Measurements from ENCODE around the gene SZT2. TPM values are rescaled to one million over a fixed set of nuclear protein-coding genes. Genes with fewer than 3 reads are reported as not detected.
"Not testable (repeated sequence)": the region's sequence is repeated elsewhere in the genome, so short reads cannot be mapped to it uniquely, and the experiment has no call there.

Gene SZT2
- total RNA-seq, 2 donors from 2014 or later: 34.8 to 50.5 TPM

DNA sequence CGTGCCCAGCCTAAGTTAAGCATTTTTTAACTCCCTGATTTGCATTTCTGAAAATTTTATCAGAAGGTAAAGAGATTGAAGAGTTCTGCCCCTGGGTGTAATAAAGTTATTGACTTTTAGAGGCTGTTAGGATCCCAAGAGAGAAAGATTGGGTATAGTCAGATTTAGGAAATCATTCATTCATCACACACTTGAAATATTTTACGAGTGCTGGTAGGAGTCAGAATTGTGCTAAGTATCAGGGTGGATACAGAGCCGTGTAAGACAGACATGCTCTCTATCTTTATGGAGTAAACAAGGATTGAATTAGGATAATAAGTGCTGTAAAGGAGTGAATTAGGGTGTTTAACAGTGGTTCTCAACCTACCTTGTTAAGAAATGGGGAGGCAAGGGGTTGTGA, 3.0 kb downstream of the SZT2 start:
- Histone ChIP-seq H3K9me3 (no peaks in the 10 kb centered on the region), H3K4me3 (no peak overlapping the region), H3K9ac (ENCODE audit: low read depth in 2 of 2, low read length in 2 of 2) (no peak overlapping the region), H3K27ac (no peak overlapping the region), H3K36me3 (no peaks in the 10 kb centered on the region), H3K27me3 (no peaks in the 10 kb centered on the region), H3K4me1 (peaks cover 10% of the 10 kb centered on the region)
- no peak for TF ChIP-seq CTCF (IDR thresholded peaks at IDR 0.05)
- no peak for DNase-seq
- intact Hi-C loops (cut with DNase I): no loop called here

- no peak for TF ChIP-seq CTCF (IDR thresholded peaks at IDR 0.05)
- Histone ChIP-seq H3K36me3 (no peaks in the 10 kb centered on the region), H3K4me1 (no peaks in the 10 kb centered on the region), H3K27me3 (no peaks in the 10 kb centered on the region), H3K4me3 (no peak overlapping the region), H3K27ac (no peak overlapping the region), H3K9ac (ENCODE audit: low read depth in 2 of 2, low read length in 2 of 2) (no peak overlapping the region), H3K9me3 (no peaks in the 10 kb centered on the region)
- no peak for DNase-seq
- intact Hi-C loops (cut with DNase I): no loop called here
Measured at GRCh38 chr1:43395523-43395922, 5.8 kb downstream of the SZT2 start.

- H3K27ac ChIP-seq: no peak overlapping the region
Measured at GRCh38 chr1:43396059-43396458, 6.4 kb downstream of the SZT2 start.

GRCh38 chr1:43398227-43398626, 8.5 kb downstream of the SZT2 start:
- Histone ChIP-seq H3K27ac (no peak overlapping the region), H3K4me3 (no peak overlapping the region), H3K4me1 (no peaks in the 10 kb centered on the region), H3K36me3 (no peaks in the 10 kb centered on the region), H3K27me3 (no peaks in the 10 kb centered on the region), H3K9me3 (no peaks in the 10 kb centered on the region), H3K9ac (ENCODE audit: low read depth in 2 of 2, low read length in 2 of 2) (no peak overlapping the region)
- intact Hi-C loops (cut with DNase I): no loop called here
- DNase-seq: no peak
- TF ChIP-seq CTCF (IDR thresholded peaks at IDR 0.05): no peak

More at GRCh38 chr1:43396059-43396458, 6.4 kb downstream of the SZT2 start:
- Histone ChIP-seq H3K4me3 (no peak overlapping the region), H3K9ac (ENCODE audit: low read depth in 2 of 2, low read length in 2 of 2) (no peak overlapping the region), H3K27me3 (no peaks in the 10 kb centered on the region), H3K9me3 (no peaks in the 10 kb centered on the region), H3K36me3 (no peaks in the 10 kb centered on the region), H3K4me1 (no peaks in the 10 kb centered on the region)
- TF ChIP-seq CTCF (IDR thresholded peaks at IDR 0.05): no peak
- DNase-seq: no peak
- intact Hi-C loops (cut with DNase I): no loop called here

- H3K9me3 ChIP-seq; H3K36me3 ChIP-seq; H3K4me1 ChIP-seq; DNase-seq; intact Hi-C loops (cut with DNase I); H3K9ac ChIP-seq (ENCODE audit: low read depth in 2 of 2, low read length in 2 of 2); H3K27ac ChIP-seq; H3K4me3 ChIP-seq; H3K27me3 ChIP-seq: not testable (repeated sequence)
Measured at GRCh38 chr1:43400441-43400840, 10.7 kb downstream of the SZT2 start.

- no peak for TF ChIP-seq CTCF (IDR thresholded peaks at IDR 0.05)
- intact Hi-C loops (cut with DNase I): no loop called here
- H3K4me1 ChIP-seq: peaks cover 11% of the 10 kb centered on the region
- DNase-seq: no peak
- no peak overlapping the region for H3K9ac ChIP-seq (ENCODE audit: low read depth in 2 of 2, low read length in 2 of 2)
- no peaks in the 10 kb centered on the region for H3K9me3 ChIP-seq
- no peaks in the 10 kb centered on the region for H3K27me3 ChIP-seq
- H3K36me3 ChIP-seq: peaks cover 9% of the 10 kb centered on the region
- no peak overlapping the region for H3K4me3 ChIP-seq
- H3K27ac ChIP-seq: no peak overlapping the region
Measured at GRCh38 chr1:43402089-43402865, 12.6 kb downstream of the SZT2 start.

Measured in colonic mucosa (tissue), 4 donors.